Breast epithelium (tissue), 3 donors: ENCODE results near the gene TOGARAM2.

ENCODE experiments used
- POLR2A ChIP-seq: fragments of 450-650 bp; IDR thresholded peaks from one replicate; pipeline ENCODE4 v1.6.1; 2016; ENCODE audit warnings: antibody characterized with exemption, mild to moderate bottlenecking, moderate library complexity
- TF ChIP-seq, protein P1 (sequence below), 3 donors: fragments of 450-650 bp; IDR thresholded peaks; one replicate each; pipeline ENCODE4 v1.5.1; 2016 to 2017; ENCODE audit warnings: antibody characterized with exemption in 3 of 3, mild to moderate bottlenecking in 3 of 3, moderate library complexity in 3 of 3

- TF ChIP-seq, protein P1, sequence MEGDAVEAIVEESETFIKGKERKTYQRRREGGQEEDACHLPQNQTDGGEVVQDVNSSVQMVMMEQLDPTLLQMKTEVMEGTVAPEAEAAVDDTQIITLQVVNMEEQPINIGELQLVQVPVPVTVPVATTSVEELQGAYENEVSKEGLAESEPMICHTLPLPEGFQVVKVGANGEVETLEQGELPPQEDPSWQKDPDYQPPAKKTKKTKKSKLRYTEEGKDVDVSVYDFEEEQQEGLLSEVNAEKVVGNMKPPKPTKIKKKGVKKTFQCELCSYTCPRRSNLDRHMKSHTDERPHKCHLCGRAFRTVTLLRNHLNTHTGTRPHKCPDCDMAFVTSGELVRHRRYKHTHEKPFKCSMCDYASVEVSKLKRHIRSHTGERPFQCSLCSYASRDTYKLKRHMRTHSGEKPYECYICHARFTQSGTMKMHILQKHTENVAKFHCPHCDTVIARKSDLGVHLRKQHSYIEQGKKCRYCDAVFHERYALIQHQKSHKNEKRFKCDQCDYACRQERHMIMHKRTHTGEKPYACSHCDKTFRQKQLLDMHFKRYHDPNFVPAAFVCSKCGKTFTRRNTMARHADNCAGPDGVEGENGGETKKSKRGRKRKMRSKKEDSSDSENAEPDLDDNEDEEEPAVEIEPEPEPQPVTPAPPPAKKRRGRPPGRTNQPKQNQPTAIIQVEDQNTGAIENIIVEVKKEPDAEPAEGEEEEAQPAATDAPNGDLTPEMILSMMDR (IDR thresholded peaks at IDR 0.05) = no peak
- no peak for TF ChIP-seq POLR2A
Measured at GRCh38 chr2:29006980-29007301, 25.8 kb downstream of the TOGARAM2 start.
